ENCODE results near the gene KDELR1. TPM values are rescaled to one million over a fixed set of nuclear protein-coding genes. Genes with fewer than 3 reads are reported as not detected.

The KDELR1 gene
- total and polyA plus RNA-seq, 9 of the 15 experiments (the other 6 are each of a cell fraction or from before 2014, with no cell fraction given) = 6.1 to 165 (median 58.5) TPM

DNA sequence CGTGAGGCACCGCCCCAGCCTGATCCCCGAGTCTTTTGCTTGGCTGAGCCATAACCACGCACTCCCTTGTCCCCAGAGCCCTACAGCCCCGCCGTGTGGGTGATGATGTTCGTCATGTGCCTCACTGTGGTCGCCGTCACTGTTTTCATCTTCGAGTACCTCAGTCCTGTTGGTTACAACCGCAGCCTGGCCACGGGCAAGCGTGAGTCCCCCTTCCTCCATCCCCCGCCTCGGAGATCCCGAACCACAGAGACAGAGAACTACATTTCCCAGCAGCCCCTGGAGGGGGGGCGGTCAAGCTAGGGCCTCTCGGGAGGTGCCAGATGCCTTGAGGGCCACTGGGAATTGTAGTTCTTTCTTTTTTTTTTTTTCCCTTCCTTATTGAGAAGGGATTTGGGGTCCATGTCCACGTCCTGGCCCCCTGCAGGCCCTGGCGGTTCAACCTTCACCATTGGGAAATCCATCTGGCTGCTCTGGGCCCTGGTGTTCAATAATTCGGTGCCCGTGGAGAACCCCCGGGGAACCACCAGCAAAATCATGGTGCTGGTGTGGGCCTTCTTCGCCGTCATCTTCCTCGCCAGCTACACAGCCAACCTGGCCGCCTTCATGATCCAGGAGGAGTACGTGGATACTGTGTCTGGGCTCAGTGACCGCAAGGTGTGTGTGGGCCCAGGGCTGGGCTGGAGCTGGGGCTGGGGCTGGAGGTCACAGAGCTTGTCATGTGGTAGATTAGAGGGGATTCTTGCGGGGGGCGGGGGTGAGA is 28.0 kb upstream of the KDELR1 start (continued):
- TF ChIP-seq ZNF436 (CRISPR knock-in tag; IDR thresholded peaks at IDR 0.05) = no peak
- TF ChIP-seq, protein P1, sequence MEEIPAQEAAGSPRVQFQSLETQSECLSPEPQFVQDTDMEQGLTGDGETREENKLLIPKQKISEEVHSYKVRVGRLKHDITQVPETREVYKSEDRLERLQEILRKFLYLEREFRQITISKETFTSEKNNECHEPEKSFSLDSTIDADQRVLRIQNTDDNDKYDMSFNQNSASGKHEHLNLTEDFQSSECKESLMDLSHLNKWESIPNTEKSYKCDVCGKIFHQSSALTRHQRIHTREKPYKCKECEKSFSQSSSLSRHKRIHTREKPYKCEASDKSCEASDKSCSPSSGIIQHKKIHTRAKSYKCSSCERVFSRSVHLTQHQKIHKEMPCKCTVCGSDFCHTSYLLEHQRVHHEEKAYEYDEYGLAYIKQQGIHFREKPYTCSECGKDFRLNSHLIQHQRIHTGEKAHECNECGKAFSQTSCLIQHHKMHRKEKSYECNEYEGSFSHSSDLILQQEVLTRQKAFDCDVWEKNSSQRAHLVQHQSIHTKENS (CRISPR knock-in tag; IDR thresholded peaks at IDR 0.05) = no peak
- peak; percentile 94 for TF ChIP-seq HCFC1 (IDR thresholded peaks at IDR 0.05; ENCODE audit: low read depth, low read length)
- TF ChIP-seq TAF9B (IDR thresholded peaks at IDR 0.05; ENCODE audit: partially characterized antibody) = no peak
- TF ChIP-seq, protein P2, sequence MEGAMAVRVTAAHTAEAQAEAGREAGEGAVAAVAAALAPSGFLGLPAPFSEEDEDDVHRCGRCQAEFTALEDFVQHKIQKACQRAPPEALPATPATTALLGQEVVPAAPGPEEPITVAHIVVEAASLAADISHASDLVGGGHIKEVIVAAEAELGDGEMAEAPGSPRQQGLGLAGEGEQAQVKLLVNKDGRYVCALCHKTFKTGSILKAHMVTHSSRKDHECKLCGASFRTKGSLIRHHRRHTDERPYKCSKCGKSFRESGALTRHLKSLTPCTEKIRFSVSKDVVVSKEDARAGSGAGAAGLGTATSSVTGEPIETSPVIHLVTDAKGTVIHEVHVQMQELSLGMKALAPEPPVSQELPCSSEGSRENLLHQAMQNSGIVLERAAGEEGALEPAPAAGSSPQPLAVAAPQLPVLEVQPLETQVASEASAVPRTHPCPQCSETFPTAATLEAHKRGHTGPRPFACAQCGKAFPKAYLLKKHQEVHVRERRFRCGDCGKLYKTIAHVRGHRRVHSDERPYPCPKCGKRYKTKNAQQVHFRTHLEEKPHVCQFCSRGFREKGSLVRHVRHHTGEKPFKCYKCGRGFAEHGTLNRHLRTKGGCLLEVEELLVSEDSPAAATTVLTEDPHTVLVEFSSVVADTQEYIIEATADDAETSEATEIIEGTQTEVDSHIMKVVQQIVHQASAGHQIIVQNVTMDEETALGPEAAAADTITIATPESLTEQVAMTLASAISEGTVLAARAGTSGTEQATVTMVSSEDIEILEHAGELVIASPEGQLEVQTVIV (CRISPR knock-in tag; IDR thresholded peaks at IDR 0.05; ENCODE audit: borderline replicate concordance) = no peak
- TF ChIP-seq POLR2B (IDR thresholded peaks at IDR 0.05; ENCODE audit: low read depth, partially characterized antibody) = no peak
- no peak for TF ChIP-seq PPARD (CRISPR knock-in tag; IDR thresholded peaks at IDR 0.05)
- TF ChIP-seq ZNF146 (CRISPR knock-in tag; IDR thresholded peaks at IDR 0.05; ENCODE audit: unreplicated experiment) = no peak
- no peak for TF ChIP-seq ZNF57 (CRISPR knock-in tag; IDR thresholded peaks at IDR 0.05)
- TF ChIP-seq, protein P3, sequence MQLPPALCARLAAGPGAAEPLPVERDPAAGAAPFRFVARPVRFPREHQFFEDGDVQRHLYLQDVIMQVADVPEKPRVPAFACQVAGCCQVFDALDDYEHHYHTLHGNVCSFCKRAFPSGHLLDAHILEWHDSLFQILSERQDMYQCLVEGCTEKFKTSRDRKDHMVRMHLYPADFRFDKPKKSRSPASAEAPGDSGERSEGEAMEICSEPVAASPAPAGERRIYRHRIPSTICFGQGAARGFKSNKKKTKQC (CRISPR knock-in tag; IDR thresholded peaks at IDR 0.05) = no peak
- TF ChIP-seq BDP1 (IDR thresholded peaks at IDR 0.05; ENCODE audit: insufficient read depth, insufficient read length) = no peak
- TF ChIP-seq ZKSCAN3 (CRISPR knock-in tag; IDR thresholded peaks at IDR 0.05) = no peak
- no peak for TF ChIP-seq ZNF695 (CRISPR knock-in tag; IDR thresholded peaks at IDR 0.05)
- no peak for TF ChIP-seq FUS (optimal IDR thresholded peaks at IDR 0.05; ENCODE audit: low read depth, low read length)
- TF ChIP-seq, protein P4, sequence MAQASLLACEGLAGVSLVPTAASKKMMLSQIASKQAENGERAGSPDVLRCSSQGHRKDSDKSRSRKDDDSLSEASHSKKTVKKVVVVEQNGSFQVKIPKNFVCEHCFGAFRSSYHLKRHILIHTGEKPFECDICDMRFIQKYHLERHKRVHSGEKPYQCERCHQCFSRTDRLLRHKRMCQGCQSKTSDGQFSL (CRISPR knock-in tag; IDR thresholded peaks at IDR 0.05) = peak; percentile 98
- TF ChIP-seq, protein P4 (tag; IDR thresholded peaks at IDR 0.05) = peak in 1 of 2 experiments; percentile 92; a peak in 2 of 4 replicates
- no peak for TF ChIP-seq NFATC3 (IDR thresholded peaks at IDR 0.05)
- TF ChIP-seq, protein P5, sequence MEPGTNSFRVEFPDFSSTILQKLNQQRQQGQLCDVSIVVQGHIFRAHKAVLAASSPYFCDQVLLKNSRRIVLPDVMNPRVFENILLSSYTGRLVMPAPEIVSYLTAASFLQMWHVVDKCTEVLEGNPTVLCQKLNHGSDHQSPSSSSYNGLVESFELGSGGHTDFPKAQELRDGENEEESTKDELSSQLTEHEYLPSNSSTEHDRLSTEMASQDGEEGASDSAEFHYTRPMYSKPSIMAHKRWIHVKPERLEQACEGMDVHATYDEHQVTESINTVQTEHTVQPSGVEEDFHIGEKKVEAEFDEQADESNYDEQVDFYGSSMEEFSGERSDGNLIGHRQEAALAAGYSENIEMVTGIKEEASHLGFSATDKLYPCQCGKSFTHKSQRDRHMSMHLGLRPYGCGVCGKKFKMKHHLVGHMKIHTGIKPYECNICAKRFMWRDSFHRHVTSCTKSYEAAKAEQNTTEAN (CRISPR knock-in tag; IDR thresholded peaks at IDR 0.05) = no peak
- TF ChIP-seq, protein P6, sequence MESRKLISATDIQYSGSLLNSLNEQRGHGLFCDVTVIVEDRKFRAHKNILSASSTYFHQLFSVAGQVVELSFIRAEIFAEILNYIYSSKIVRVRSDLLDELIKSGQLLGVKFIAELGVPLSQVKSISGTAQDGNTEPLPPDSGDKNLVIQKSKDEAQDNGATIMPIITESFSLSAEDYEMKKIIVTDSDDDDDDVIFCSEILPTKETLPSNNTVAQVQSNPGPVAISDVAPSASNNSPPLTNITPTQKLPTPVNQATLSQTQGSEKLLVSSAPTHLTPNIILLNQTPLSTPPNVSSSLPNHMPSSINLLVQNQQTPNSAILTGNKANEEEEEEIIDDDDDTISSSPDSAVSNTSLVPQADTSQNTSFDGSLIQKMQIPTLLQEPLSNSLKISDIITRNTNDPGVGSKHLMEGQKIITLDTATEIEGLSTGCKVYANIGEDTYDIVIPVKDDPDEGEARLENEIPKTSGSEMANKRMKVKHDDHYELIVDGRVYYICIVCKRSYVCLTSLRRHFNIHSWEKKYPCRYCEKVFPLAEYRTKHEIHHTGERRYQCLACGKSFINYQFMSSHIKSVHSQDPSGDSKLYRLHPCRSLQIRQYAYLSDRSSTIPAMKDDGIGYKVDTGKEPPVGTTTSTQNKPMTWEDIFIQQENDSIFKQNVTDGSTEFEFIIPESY (CRISPR knock-in tag; IDR thresholded peaks at IDR 0.05) = 0 out of 2 replicates have a peak, but pooled peaks have one; percentile 23
- TF ChIP-seq ZNF384 (IDR thresholded peaks at IDR 0.05; ENCODE audit: low read depth, low read length) = peak; percentile 72; the same call in 1 of the 2 replicates

Data from K562 (cell line).